ENCODE data around the gene AKAP13. TPM values are rescaled to one million over a fixed set of nuclear protein-coding genes. Genes with fewer than 3 reads are reported as not detected.
A peak's percentile ranks its signal among the peaks of the same experiment; 100 is the strongest.

AKAP13 gene
- total and polyA plus RNA-seq, 2 of the 13 experiments (the other 11 are each of a cell fraction or from before 2014, with no cell fraction given): 6.7 to 27.1 TPM

DNA sequence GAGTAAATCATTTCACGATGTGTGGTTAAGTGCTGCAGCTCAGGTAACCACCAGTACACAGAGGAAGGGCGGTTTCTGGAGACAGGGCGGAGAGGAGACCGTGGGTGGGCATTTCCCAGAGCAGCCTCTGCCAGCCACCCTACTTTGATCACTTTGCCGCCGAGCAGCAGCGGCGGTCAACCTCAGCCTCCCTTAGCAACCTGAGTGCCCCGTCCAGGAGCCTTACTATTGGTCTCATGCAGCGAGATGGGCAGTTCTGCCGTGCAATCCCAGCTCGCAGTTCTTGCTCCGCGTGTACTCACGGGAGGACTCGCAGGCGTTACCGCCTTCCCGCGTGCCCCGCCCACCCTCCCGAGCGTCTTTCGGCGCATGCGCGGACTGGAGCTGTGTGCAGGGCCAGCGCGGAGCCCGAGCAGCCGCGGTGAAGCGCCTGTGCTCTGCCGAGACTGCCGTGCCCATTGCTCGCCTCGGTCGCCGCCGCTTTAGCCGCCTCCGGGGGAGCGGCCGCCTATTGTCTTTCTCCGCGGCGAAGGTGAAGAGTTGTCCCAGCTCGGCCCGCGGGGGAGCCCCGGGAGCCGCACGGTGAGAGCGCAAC is at the start of gene AKAP13 (continued):
- TF ChIP-seq, protein P1, sequence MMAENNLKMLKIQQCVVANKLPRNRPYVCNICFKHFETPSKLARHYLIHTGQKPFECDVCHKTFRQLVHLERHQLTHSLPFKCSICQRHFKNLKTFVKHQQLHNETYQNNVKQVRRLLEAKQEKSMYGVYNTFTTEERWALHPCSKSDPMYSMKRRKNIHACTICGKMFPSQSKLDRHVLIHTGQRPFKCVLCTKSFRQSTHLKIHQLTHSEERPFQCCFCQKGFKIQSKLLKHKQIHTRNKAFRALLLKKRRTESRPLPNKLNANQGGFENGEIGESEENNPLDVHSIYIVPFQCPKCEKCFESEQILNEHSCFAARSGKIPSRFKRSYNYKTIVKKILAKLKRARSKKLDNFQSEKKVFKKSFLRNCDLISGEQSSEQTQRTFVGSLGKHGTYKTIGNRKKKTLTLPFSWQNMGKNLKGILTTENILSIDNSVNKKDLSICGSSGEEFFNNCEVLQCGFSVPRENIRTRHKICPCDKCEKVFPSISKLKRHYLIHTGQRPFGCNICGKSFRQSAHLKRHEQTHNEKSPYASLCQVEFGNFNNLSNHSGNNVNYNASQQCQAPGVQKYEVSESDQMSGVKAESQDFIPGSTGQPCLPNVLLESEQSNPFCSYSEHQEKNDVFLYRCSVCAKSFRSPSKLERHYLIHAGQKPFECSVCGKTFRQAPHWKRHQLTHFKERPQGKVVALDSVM (CRISPR knock-in tag; IDR thresholded peaks at IDR 0.05): 0 out of 2 replicates have a peak, but pooled peaks have one; percentile 20
- TF ChIP-seq XRCC5 (optimal IDR thresholded peaks at IDR 0.05; ENCODE audit: low read length) (no peak), CREM (IDR thresholded peaks at IDR 0.05) (peak; percentile 59), CREM (CRISPR knock-in tag; IDR thresholded peaks at IDR 0.05) (no peak), ZNF543 (CRISPR knock-in tag; IDR thresholded peaks at IDR 0.05) (no peak), NR1H2 (CRISPR knock-in tag; IDR thresholded peaks at IDR 0.05; ENCODE audit: borderline replicate concordance, low read depth) (no peak), ZNF143 (CRISPR knock-in tag; IDR thresholded peaks at IDR 0.05) (peak; percentile 35; the same call in 1 of the 2 replicates), ZNF713 (CRISPR knock-in tag; IDR thresholded peaks at IDR 0.05) (no peak), MTA3 (CRISPR knock-in tag; IDR thresholded peaks at IDR 0.05) (no peak), HOXA9 (CRISPR knock-in tag; IDR thresholded peaks at IDR 0.05; ENCODE audit: borderline replicate concordance) (no peak), HNRNPUL1 (IDR thresholded peaks at IDR 0.05; ENCODE audit: low read depth, low read length) (no peak), SP140L (CRISPR knock-in tag; IDR thresholded peaks at IDR 0.05; ENCODE audit: borderline replicate concordance) (no peak), KLF13 (CRISPR knock-in tag; IDR thresholded peaks at IDR 0.05) (no peak), SRF (IDR thresholded peaks at IDR 0.05; ENCODE audit: low read depth, low read length) (no peak), KLF15 (CRISPR knock-in tag; IDR thresholded peaks at IDR 0.05; ENCODE audit: borderline replicate concordance) (no peak), ZNF343 (CRISPR knock-in tag; IDR thresholded peaks at IDR 0.05) (peak; percentile 73; the same call in 1 of the 2 replicates), ZSCAN29 (CRISPR knock-in tag; conservative IDR thresholded peaks at IDR 0.05) (no peak), KDM5A (IDR thresholded peaks at IDR 0.05; ENCODE audit: borderline replicate concordance, low read length) (0 out of 2 replicates have a peak, but pooled peaks have one; percentile 26), KLF12 (CRISPR knock-in tag; IDR thresholded peaks at IDR 0.05; ENCODE audit: borderline replicate concordance) (no peak)
- TF ChIP-seq, protein P2, sequence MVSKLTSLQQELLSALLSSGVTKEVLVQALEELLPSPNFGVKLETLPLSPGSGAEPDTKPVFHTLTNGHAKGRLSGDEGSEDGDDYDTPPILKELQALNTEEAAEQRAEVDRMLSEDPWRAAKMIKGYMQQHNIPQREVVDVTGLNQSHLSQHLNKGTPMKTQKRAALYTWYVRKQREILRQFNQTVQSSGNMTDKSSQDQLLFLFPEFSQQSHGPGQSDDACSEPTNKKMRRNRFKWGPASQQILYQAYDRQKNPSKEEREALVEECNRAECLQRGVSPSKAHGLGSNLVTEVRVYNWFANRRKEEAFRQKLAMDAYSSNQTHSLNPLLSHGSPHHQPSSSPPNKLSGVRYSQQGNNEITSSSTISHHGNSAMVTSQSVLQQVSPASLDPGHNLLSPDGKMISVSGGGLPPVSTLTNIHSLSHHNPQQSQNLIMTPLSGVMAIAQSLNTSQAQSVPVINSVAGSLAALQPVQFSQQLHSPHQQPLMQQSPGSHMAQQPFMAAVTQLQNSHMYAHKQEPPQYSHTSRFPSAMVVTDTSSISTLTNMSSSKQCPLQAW (CRISPR knock-in tag; IDR thresholded peaks at IDR 0.05): peak; percentile 27; the same call in 1 of the 2 replicates
- TF ChIP-seq, protein P3, sequence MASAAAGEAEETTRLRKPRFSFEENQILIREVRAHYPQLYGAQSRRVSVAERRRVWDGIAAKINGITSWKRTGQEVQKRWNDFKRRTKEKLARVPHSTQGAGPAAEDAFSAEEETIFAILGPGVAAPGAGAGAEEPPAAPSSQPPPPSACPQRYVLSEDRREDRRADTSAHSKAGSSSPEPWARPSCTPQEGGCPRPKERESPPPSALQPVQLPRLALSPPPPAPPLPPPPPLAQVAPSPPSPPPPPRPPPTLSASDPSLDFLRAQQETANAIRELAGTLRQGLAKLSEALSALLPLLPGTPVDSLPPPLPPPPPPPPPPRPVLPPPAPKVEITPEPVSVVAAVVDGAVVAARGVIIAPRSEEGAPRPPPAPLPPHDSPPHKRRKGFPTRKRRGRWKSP (CRISPR knock-in tag; IDR thresholded peaks at IDR 0.05): no peak
- TF ChIP-seq, protein P4, sequence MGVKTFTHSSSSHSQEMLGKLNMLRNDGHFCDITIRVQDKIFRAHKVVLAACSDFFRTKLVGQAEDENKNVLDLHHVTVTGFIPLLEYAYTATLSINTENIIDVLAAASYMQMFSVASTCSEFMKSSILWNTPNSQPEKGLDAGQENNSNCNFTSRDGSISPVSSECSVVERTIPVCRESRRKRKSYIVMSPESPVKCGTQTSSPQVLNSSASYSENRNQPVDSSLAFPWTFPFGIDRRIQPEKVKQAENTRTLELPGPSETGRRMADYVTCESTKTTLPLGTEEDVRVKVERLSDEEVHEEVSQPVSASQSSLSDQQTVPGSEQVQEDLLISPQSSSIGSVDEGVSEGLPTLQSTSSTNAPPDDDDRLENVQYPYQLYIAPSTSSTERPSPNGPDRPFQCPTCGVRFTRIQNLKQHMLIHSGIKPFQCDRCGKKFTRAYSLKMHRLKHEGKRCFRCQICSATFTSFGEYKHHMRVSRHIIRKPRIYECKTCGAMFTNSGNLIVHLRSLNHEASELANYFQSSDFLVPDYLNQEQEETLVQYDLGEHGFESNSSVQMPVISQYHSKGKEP (CRISPR knock-in tag; IDR thresholded peaks at IDR 0.05): no peak
